ENCODE measurements around the gene GNAI3.

GNAI3 gene

DNA sequence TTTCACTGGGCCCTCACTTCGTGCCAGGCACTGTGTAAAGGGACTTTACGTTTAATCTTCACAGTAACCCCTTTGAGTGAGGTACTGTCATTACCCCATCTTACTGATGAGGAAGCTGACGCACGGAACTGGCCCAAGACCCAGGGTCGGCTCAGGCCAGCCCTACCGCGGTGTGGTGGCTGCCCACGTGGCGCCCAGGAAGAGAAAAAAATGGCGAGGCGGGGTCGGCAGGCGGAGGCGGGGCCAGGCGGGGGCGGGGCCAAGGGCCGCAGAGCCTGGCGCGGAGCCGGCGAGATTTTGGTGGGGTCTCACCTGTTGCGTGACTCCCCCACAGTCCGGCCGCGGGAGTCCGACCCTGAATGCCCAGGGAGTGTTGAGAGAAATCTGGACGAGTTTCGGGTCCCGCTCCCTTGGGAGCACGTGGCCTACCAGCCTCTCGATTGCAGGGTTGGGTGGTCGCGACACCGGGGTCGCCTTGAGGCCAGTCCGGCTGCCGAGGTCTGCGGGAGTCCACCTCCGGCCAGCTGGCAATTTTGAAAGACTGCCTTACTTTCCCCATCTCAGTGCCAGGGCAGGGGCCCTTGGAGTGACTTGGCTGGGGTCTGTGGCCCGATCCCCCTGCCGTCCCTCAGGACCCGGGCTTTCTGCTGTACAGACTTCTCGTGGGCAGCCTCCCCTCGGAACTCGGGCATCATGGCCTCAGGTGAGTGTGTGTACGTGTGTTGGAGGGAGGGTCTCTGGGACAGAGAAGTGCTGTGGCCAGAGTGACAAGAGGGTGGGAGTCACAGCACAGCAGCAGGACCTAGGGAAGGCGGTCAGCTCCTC lies 71.4 kb downstream of the GNAI3 start, which contains the start of the genes AMPD2 and GNAT2:
Gene AMPD2, plus strand, starts transcription at position 262 of the 825 bp plus-strand sequence. CDS start 1,339 bp downstream, outside the sequence.
Gene GNAT2, minus strand, starts transcription at position 41 of the 825 bp plus-strand sequence. CDS start 6,746 bp downstream, outside the sequence.
- DNase-seq (ENCODE audit: insufficient read length, low spot score): peak; percentile 68
- FAIRE-seq: no peak

DNA sequence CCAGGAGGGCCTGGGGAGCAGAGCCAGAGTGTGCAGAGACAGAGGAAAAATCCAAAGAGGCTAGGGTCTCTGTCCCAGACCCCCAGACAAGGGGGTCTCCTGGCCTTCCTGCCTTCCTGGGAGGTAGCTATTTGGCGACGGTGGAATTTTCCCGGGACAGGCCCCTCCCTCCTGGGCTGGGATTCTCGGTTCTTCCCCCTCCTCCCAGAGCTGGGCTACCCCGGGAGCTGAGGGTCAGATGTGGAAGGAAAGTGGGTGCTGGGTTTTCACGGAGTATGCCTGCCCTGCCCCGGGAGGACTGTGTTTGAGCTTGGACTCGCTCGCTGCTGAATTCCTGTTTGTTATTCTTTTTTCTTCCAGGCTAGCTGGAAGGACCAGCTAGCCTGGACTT lies 72.0 kb downstream of the GNAI3 start:
- no peak for FAIRE-seq
- TF ChIP-seq, protein P1, sequence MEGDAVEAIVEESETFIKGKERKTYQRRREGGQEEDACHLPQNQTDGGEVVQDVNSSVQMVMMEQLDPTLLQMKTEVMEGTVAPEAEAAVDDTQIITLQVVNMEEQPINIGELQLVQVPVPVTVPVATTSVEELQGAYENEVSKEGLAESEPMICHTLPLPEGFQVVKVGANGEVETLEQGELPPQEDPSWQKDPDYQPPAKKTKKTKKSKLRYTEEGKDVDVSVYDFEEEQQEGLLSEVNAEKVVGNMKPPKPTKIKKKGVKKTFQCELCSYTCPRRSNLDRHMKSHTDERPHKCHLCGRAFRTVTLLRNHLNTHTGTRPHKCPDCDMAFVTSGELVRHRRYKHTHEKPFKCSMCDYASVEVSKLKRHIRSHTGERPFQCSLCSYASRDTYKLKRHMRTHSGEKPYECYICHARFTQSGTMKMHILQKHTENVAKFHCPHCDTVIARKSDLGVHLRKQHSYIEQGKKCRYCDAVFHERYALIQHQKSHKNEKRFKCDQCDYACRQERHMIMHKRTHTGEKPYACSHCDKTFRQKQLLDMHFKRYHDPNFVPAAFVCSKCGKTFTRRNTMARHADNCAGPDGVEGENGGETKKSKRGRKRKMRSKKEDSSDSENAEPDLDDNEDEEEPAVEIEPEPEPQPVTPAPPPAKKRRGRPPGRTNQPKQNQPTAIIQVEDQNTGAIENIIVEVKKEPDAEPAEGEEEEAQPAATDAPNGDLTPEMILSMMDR (IDR thresholded peaks at IDR 0.05; ENCODE audit: insufficient read depth, missing control alignments): no peak
- no peak for DNase-seq (ENCODE audit: insufficient read length, low spot score)

More for the DNA sequence above, 71.4 kb downstream of the GNAI3 start, which contains the start of the genes AMPD2 and GNAT2:
- TF ChIP-seq, protein P1 (IDR thresholded peaks at IDR 0.05; ENCODE audit: insufficient read depth, missing control alignments): no peak

DNA sequence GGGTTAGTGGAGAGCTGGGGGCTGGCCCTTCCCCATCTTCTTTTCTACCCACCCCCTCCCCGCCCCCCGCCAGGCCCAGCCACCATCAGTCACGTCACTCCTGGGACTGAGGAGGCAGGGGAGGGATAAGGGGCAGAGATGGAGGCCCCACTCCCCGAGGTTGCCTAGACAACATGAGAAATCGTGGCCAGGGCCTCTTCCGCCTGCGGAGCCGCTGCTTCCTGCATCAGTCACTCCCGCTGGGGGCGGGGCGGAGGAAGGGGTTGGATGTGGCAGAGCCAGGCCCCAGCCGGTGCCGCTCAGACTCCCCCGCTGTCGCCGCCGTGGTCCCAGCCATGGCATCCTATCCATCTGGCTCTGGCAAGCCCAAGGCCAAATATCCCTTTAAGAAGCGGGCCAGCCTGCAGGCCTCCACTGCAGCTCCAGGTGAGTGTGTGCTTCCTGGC lies 72.4 kb downstream of the GNAI3 start:
- FAIRE-seq (no peak), DNase-seq (ENCODE audit: insufficient read length, low spot score) (peak; percentile 90)
- TF ChIP-seq, protein P1 (IDR thresholded peaks at IDR 0.05; ENCODE audit: insufficient read depth, missing control alignments): no peak

DNA sequence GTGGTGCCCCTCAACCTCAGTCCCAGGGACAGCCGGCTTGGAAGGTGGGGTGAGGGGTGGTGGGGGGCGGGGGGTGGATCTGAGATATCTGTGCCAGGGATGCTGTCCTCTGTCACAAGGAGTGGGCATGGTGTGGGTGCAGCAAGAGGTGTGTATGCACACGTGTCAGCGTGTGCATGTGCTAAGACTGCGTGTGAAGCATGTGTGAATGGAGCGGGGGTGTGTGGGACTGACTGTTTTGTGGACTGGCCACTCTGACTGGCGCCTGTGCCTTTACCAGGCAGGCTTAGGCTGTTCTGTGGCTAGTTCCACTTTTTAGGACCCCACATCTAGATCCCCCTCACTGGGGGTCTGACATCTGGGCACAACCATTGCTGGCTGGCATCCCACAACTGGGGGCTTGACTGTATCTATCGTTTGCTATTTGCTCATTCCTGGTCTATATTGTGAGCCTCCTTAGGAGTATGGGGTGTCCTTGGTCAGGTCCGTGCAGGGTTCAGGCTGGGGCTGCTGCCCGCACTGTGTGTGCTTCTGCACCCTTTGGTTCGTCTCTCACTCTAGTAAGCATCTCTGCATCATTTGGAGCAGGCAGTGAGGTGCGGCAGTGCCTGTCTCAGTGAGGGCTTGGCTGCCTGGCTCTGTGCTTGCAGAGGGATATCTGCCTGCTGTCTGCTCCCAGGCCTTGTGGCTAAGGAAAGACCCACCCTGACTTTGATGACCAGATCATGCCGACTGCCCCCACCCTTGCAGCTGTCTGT lies 73.1 kb downstream of the GNAI3 start:
- TF ChIP-seq, protein P1 (IDR thresholded peaks at IDR 0.05; ENCODE audit: insufficient read depth, missing control alignments): no peak
- DNase-seq (ENCODE audit: insufficient read length, low spot score): no peak
- FAIRE-seq: no peak

DNA sequence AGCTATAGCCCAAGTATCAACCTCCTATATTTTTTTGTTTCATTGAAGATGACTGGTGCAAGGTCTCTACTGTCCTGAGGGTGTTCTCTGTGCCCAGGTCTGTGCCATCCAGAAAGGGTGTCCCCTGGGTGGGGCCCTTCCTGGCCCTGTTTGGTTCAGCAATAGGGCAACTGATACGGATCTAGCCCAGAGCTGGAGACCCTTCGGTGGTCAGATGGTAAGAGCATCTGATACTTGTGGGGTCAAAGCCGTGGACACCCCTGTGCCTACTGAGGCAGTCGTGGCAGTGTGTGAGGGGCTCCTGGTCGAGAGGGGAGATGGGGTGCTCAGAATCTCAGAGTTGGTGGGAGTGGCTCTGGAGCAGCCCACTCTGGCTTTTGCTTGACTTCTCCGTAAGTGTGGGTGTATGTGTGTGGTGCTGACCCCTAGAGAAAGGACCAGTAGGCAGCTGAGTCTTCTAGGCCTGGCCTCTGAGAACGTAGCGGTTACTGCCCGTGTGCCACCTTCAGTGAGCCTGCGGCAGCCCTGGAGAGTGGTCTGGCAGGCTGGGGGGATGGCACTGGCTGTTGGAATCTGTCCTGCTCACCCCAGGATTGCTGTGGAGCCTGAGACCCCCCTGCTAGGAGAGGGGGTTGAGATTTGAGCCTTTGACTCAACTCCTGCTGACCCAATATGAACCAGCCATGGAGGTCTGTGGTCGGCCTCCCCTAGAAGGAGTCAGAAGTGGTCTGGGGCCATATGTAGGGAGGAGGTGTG lies 73.9 kb downstream of the GNAI3 start:
- FAIRE-seq: no peak

DNA sequence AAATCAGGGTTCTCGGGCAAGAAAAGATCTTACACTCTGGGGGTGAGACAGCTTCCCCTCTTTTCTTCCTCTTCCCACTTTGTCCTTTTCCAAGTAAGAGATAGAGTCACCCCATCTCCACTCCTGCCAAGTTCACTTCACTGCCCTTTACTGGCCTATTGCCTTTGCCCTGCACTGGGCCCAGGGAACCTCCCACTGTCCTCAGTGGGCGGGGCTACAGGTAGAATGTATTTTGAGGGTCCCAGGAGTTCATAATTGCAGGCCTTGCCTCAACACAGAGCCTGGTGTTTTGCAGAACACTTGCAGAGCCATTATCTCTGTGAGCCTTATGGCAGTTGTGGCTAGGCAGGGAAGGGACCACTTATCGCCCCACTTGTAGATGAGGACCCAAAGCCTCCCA lies 74.5 kb downstream of the GNAI3 start:
- FAIRE-seq (no peak), DNase-seq (ENCODE audit: insufficient read length, low spot score) (no peak)
- TF ChIP-seq, protein P1 (IDR thresholded peaks at IDR 0.05; ENCODE audit: insufficient read depth, missing control alignments): no peak

More for the DNA sequence above, 73.9 kb downstream of the GNAI3 start:
- TF ChIP-seq, protein P1 (IDR thresholded peaks at IDR 0.05; ENCODE audit: insufficient read depth, missing control alignments): no peak
- no peak for DNase-seq (ENCODE audit: insufficient read length, low spot score)

Data from D721Med (cell line).